Measurements from ENCODE around the gene CLECL1. TPM values are rescaled to one million over a fixed set of nuclear protein-coding genes. Genes with fewer than 3 reads are reported as not detected.

Gene CLECL1
- polyA plus RNA-seq (2012; ENCODE audit: insufficient read depth, insufficient read length, low read depth) = not detected

- Histone ChIP-seq H3K4me3 (ENCODE audit: low read depth, low read length) (no peak within 1 kb of the TSS), H3K27me3 (peaks cover 37% of the 10 kb centered on the region), H3K4me1 (no peaks in the 10 kb centered on the region), H3K36me3 (no peaks in the 10 kb centered on the region), H3K9me3 (no peaks in the 10 kb centered on the region)
- DNase-seq = no peak
- TF ChIP-seq CTCF (IDR thresholded peaks at IDR 0.05; ENCODE audit: low read depth, low read length) = no peak
Measured at GRCh38 chr12:9732921-9733461, at the start of gene CLECL1. Gene CLECL1, minus strand, starts transcription at chr12:9733097.

- H3K27me3 ChIP-seq = peaks cover 15% of the 10 kb centered on the region
- H3K4me1 ChIP-seq = no peaks in the 10 kb centered on the region
- no peak for DNase-seq
- H3K9me3 ChIP-seq = no peaks in the 10 kb centered on the region
- TF ChIP-seq CTCF (IDR thresholded peaks at IDR 0.05; ENCODE audit: low read depth, low read length) = no peak
- H3K4me3 ChIP-seq (ENCODE audit: low read depth, low read length) = no peak overlapping the region
- no peaks in the 10 kb centered on the region for H3K36me3 ChIP-seq
Measured at GRCh38 chr12:9781360-9781759, 48.5 kb upstream of the CLECL1 start.

GRCh38 chr12:9779209-9779608, 46.3 kb upstream of the CLECL1 start:
- H3K4me1 ChIP-seq = no peaks in the 10 kb centered on the region
- H3K9me3 ChIP-seq = no peaks in the 10 kb centered on the region
- TF ChIP-seq CTCF (IDR thresholded peaks at IDR 0.05; ENCODE audit: low read depth, low read length) = no peak
- H3K36me3 ChIP-seq = no peaks in the 10 kb centered on the region
- no peak for DNase-seq
- H3K4me3 ChIP-seq (ENCODE audit: low read depth, low read length) = no peak overlapping the region
- peaks cover 19% of the 10 kb centered on the region for H3K27me3 ChIP-seq

- Histone ChIP-seq H3K4me3 (ENCODE audit: low read depth, low read length) (no peak overlapping the region), H3K27me3 (peaks cover 15% of the 10 kb centered on the region), H3K36me3 (no peaks in the 10 kb centered on the region), H3K9me3 (no peaks in the 10 kb centered on the region), H3K4me1 (no peaks in the 10 kb centered on the region)
- no peak for TF ChIP-seq CTCF (IDR thresholded peaks at IDR 0.05; ENCODE audit: low read depth, low read length)
- DNase-seq = no peak
Measured at GRCh38 chr12:9776781-9777180, 43.9 kb upstream of the CLECL1 start.

- Histone ChIP-seq H3K27me3 (peaks cover 15% of the 10 kb centered on the region), H3K36me3 (no peaks in the 10 kb centered on the region), H3K9me3 (no peaks in the 10 kb centered on the region), H3K4me3 (ENCODE audit: low read depth, low read length) (no peak overlapping the region), H3K4me1 (no peaks in the 10 kb centered on the region)
- TF ChIP-seq CTCF (IDR thresholded peaks at IDR 0.05; ENCODE audit: low read depth, low read length) = no peak
- DNase-seq = no peak
Measured at GRCh38 chr12:9773216-9773877, 40.5 kb upstream of the CLECL1 start.

- no peak for DNase-seq
- Histone ChIP-seq H3K4me3 (ENCODE audit: low read depth, low read length) (no peak overlapping the region), H3K4me1 (no peaks in the 10 kb centered on the region), H3K27me3 (peaks cover 31% of the 10 kb centered on the region), H3K36me3 (no peaks in the 10 kb centered on the region), H3K9me3 (no peaks in the 10 kb centered on the region)
- TF ChIP-seq CTCF (IDR thresholded peaks at IDR 0.05; ENCODE audit: low read depth, low read length) = no peak
Measured at GRCh38 chr12:9763025-9763424, 30.1 kb upstream of the CLECL1 start.
